GM21723 (cell line): Measurements from ENCODE around the gene ZKSCAN2.

ENCODE experiments used
- ATAC-seq: cut with Tn5 transposase; IDR thresholded peaks from one replicate; pipeline ENCODE4 v1.9.1; 2021; ENCODE audit warnings: mild to moderate bottlenecking, moderate library complexity; ENCODE audit not compliant: unreplicated experiment

Gene ZKSCAN2

DNA sequence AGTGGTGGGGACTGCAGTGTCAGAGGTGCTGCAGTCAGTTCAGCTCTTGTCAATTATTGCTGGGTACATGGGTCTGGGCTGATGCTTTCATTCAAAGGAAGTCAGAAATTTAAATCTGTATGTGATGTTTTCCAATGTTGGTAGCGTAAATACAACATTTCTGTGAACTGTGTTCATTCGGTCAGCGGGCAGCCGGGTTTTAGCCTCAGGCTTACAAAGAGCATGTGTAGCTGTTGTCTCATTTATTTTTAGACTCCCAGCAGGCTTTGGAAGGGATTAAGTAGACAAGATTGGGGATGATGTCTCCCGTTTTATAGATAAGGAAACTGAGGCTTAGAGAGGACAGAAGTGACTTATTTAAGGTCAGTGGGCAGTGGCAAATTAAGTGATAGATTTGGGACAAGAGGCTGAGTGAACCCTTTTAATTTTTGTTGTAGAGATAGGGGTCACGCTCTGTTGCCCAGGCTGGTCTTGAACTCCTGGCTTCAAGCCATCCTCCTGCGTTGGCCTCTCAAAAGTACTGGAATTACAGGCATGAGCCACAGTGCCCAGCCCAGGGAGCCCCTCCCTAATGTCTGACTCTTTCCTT lies 32.8 kb downstream of the ZKSCAN2 start:
- no peak for ATAC-seq

DNA sequence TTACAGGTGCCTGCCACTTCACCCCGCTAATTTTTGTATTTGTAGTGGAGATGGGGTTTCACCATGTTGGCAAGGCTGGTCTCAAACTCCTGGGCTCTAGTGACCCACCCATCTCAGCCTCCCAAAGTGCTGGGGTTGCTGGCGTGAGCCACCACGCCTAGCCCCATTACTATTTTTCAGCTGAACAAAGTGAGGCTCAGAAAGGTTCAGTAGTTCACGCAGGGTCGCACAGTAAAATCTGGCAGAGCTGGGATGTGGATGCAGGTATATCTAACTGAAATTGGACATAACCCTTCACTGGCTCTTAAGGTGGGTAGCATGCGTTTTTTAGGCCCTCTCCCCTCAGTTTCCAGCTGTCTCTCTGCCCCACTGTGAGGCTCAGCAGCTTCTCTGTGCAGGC lies 33.7 kb downstream of the ZKSCAN2 start:
- ATAC-seq = no peak

DNA sequence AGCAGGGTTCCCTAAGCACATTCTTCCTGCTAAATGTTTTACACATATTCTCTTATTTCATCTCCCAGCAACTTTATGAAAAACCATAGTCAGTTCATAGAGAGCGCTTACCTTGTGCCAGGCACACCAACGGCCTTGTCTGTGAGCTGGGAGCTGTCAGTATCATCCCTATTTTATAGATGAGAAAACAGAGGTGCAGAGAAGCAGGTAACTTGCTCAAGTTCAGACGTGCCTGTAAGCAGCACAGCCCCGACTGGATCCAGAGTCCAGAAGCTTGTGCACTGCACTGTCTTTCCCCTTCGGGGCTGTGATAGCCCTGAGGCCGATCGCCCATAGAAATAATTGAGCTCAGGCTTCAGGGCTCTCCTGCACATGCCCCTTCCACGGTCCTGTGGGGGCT lies 34.7 kb downstream of the ZKSCAN2 start:
- ATAC-seq = no peak

DNA sequence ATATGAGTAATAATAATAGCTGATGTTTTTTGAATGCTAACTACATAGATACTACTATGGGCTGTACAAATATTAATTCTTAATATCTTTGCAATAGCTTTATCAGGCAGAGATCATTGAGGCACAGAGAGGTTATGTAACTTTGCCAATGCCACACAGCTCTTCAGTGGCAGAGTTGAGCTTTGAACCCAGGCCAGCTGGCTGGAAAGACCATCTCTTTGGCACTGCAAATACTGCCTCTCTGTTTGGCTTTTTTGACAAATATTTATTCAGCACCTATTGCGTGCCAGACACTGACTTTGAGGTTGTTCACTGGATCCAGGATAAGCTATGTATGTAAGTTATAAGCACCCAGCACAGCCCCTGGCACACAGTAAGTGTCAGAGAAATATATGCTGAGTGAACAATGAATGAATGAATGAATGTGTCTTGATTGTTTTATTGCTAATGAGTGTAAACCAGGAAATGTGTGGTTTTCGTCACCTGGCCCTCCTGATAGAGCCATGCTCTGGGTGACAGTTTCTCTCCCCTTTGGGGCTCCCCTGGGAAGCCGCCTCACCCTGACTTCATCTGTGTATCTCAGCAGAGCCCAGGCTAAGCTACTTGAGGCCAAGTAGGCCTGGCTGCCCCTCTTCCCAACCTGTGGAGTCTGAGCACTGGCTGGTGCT lies 38.4 kb downstream of the ZKSCAN2 start:
- no peak for ATAC-seq

DNA sequence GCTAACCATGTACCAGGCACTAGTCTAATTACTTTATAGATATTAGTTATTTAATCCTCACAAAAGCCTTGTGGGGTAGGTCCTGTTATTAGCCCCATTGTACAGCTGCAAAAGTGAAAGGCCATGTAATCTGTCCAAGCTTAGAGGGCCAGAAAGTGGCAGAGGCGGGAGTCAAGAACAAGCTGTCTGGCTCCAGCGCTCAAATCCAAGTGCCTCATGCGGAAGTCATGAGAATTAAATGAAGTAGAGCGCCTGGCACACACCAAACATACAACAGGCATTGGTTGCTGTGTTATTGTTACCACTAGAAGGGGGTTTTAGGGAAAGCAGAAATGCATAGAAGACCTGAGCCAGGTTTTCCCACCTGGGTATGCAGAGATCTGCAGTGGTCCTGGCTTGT lies 39.7 kb downstream of the ZKSCAN2 start:
- ATAC-seq = no peak

DNA sequence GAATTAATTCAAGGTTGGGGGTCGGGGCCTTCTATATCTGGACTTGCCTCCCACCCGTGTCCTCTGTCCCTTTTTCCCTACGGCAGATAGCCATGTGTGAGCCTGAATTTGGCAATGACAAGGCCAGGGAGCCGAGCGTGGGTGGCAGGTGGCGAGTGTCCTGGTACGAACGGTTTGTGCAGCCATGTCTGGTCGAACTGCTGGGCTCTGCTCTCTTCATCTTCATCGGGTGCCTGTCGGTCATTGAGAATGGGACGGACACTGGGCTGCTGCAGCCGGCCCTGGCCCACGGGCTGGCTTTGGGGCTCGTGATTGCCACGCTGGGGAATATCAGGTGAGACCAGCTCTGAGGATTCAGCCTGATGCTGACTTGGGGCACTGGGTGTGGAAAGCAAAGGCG lies 40.5 kb downstream of the ZKSCAN2 start:
- no peak for ATAC-seq

DNA sequence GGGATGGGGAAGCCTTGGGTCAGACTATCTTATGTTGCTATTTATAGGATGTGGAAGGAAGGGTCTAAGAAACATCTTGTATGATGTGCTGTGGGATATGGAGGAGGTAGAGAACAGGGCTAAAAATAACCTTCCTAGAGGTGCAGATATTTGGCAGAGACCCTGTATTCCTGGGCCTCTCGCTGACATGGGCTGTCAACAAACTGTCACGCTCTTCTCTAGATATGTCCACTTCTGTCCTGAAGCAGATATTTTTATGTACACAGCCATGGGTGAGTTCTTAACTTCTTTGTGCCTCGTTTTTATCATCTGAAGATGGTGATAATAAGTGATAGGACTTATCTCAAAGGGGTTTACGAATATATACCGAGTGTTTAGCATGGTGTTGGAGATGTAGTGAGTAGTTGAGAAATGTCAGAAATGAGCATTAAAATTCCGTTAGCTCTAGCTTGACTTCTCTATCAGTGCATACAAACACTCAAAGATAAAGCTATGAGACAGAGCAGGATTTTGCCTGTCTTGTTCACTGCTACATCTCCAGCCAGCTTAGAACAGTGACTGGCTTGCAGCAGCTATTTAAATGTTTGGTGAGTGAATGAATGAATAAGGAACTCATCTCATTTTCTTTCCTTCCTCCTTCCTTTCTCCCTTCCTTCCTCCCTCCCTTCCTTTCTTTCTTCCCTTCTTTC lies 43.8 kb downstream of the ZKSCAN2 start:
- no peak for ATAC-seq

DNA sequence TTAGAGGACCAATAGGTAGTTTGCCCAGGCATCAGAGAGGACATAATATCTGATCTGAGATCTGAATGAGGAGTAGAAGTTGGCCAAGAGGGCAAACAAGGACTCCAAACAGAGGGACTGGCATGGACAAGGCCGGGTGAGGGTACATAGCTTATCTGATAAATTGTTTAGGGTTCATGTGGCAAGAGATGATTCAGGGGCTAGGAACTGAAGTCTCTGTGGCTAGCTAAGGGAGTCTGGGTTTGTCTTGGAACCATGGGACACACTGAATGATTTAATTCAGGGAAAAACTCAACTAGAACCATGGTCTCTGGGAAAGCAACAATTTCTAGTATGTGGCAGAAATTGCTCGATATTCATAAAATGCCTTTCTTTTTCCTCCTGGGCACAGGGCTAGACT lies 45.0 kb downstream of the ZKSCAN2 start:
- no peak for ATAC-seq

DNA sequence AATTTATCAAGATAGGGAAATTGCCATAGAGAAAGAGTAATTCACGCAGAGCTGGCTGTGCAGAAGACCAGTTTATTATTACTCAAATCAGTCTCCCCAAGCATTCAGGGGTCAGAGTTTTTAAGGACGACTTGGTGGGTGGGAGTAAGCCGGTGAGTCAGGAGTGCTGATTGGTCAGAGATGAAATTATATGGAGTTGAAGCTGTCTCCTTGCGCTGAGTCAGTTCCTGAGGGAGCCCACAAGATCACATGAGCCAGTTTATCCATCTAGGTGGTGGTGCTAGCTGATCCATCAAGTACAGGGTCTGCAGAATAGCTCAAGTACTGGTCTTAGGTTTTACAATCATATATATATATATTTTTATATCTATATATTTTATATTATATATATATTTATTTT lies 46.9 kb downstream of the ZKSCAN2 start:
- no peak for ATAC-seq

DNA sequence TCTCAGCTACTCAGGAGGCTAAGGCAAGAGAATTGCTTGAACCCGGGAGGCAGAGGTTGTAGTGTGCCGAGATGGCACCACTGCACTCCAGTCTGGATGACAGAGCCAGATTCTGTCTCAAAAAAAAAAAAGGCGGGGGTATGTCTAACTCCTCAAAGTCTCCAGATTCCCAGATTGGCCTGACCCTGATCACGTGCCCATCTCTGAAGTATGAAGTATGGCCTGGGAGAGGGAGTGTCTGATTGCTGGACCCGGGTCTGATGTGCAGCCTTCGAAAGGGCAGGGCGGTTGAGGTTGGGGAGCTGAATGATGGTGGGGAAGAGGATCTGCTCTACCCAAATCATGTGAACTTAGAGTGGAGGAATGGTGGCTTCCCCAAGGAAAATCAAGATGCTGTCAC lies 58.2 kb downstream of the ZKSCAN2 start:
- ATAC-seq = no peak

DNA sequence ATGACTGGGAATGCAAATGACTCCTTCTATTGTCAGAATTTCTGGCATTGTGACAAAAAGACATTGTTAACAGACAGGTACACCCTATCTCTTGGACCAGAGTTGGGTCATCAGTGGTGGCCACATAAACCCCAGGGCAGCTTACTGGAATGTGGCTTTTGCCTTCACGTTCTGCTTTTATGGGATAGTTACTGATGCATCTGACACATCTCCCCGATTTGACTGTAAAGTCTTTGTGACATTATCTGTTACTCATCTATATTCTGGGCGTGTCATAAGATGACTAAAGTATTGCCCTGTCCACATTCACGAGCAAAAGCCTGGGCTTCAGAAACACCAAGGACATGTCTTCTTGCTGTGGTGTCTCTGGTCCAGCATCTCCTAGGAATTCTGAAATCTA lies 59.6 kb downstream of the ZKSCAN2 start:
- ATAC-seq = no peak

DNA sequence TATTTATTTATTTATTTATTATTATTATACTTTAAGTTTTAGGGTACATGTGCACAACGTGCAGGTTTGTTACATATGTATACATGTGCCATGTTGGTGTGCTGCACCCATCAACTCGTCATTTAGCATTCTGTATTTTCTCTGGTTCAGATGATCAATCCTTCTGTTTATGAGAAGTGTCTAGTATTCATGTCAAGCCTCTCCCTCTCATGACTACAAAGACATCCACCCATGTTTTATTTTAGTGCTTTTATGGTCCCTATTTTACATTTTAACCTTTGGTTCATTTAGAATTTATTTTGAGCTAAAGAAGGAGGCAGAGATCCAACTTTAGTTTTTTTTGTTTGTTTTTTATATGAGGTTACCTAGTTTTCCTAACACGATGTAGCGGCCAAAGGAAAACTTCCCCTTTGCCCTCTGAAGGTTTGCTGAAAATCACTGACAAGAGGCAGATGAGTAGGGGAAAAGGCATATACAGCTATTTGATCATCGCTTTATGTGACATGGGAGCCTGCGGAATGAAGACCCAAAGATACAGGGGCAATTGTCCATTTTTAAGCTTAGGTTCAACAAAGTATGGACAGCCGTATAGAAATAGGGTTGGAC lies 63.3 kb downstream of the ZKSCAN2 start:
- ATAC-seq = no peak

DNA sequence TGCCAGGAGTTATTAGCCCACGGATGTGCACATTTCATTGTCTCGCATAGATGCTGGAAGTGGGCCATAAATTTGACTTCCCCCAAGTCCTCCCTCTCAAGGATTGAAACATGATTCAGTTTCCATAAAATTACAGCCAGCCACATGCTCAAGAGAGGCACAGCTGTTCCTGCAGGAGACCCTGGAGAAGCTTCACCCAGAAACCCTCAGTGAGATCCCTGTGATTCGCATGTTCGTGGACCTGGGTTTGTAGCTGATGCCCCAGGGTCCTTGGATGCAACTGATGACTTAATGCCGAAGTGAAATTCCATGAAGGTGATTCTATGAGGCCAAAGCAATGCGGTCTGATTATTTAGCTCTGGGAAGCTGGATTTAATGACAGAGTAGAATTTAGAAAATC lies 65.5 kb downstream of the ZKSCAN2 start:
- no peak for ATAC-seq

DNA sequence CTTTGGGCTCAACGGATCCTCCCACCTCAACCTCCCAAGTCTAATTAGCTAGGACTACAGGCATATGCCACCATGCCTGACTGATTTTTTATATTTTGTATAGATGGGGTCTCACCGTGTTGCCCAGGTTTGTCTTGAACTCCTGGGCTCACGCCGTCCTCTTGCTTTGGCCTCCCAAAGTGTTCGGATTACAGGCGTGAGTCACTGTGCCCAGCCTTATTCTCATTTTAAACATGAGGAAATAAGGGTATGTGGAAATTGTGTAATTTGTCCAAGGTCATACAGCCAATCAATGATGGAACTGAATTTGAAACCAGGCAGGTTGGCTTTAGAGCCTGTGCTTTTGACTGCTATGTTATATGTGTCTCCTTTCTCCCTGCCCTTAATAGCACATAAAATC lies 68.3 kb downstream of the ZKSCAN2 start:
- ATAC-seq = no peak

DNA sequence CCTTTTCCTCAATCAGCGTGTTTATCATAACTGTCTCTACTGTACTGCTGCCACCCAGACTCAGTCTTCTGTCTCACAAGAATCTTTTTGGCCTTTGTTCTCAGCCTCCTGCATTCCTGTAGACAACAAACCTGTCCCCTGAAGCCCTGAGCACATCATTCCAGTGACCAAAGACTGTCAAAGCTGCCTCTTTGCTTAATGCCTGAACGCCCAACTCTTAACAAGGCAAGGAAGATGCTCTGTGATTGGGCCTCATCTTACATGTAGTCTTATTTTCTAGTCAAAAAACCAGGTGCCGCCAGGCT lies 70.2 kb downstream of the ZKSCAN2 start:
- no peak for ATAC-seq
